Ovary (tissue), 9 donors: Measurements from ENCODE around the gene COL27A1. TPM values are rescaled to one million over a fixed set of nuclear protein-coding genes. Genes with fewer than 3 reads are reported as not detected.

Source experiments
- DNase-seq, 5 donors: peaks; one replicate each; pipeline ENCODE4 v3.0.0-alpha.2; 2019 to 2020
- H3K27ac ChIP-seq, 2 donors: fragments of 200-600 bp; one replicate each; pipeline versions ENCODE4 v1.5.1 to v1.8.0; 2019 to 2022
- H3K27me3 ChIP-seq: fragments of 200-600 bp; one replicate; pipeline ENCODE4 v1.8.0; 2022
- H3K36me3 ChIP-seq: fragments of 200-600 bp; sonication (generic); one replicate; pipeline ENCODE4 v1.5.1; 2019
- H3K4me1 ChIP-seq: one replicate; pipeline ENCODE4 v1.8.1; 2013; ENCODE audit warnings: mild to moderate bottlenecking, moderate library complexity; ENCODE audit not compliant: insufficient read depth
- H3K4me3 ChIP-seq: fragments of 200-600 bp; sonication (generic); one replicate; pipeline ENCODE4 v1.5.1; 2017
- H3K9me3 ChIP-seq, 2 donors: fragments of 200-600 bp in 1 of 2; sonication (generic) in 1 of 2; one replicate each; pipeline versions ENCODE4 v1.5.1 to v1.8.1; 2013 to 2019; ENCODE audit warnings: mild to moderate bottlenecking in 1 of 2, moderate library complexity in 1 of 2
- EP300 ChIP-seq: sonication (generic); formaldehyde crosslinking; IDR thresholded peaks from one replicate; pipeline ENCODE4 v1.6.1; 2017; ENCODE audit warnings: antibody characterized with exemption
- POLR2A ChIP-seq: fragments of 450-650 bp; IDR thresholded peaks from one replicate; pipeline ENCODE4 v1.6.1; 2017; ENCODE audit warnings: antibody characterized with exemption, mild to moderate bottlenecking, moderate library complexity
- WGBS, 3 donors: extraction: QIAGEN DNeasy Blood & Tissue Kit in 1 of 3; methylation state at CpG; one replicate each; pipeline versions ENCODE4 v1.1.5 to v1.1.7; 2013 to 2017; 5-methylcytosine and 5-hydroxymethylcytosine counted together
- intact Hi-C, 4 donors: fragments of 100-400 bp; cut with DNase I; formaldehyde crosslinking; loops; one replicate each; pipeline versions ENCODE4 v1.11.0 to v1.15.1; 2022 to 2023
- polyA plus RNA-seq, 2 donors: library from polyadenylated mRNA; stranded (reverse); fragments of 200-250 nt in 1 of 2; fragments of 350-450 nt in 1 of 2; fragmentation: Illumina TruSeq in 1 of 2; extraction: RNeasy Lipid Tissue Mini Kit (QIAGEN cat#74804) in 1 of 2; gene quantifications; one replicate each; pipeline ENCODE4 v1.2.3, GENCODE V29; 2013 to 2014
- total RNA-seq, 7 donors: library from RNA; depleted of rRNA in 2 of 7; stranded (reverse); fragments of >200 nt in 2 of 7; fragmentation: NEBNext Ultra II Directional in 3 of 7; extraction: Animal tissue kit (Norgen Biotek cat#: 25700) in 3 of 7; gene quantifications; one replicate each; pipeline versions ENCODE4 v1.1.0 to v1.2.4, GENCODE V29; 2016 to 2023
- TF ChIP-seq, protein P1 (sequence below), 3 donors: fragments of 450-650 bp in 2 of 3; fragments of 200-600 bp in 1 of 3; IDR thresholded peaks; one replicate each; pipeline versions ENCODE4 v1.5.1 to v1.8.0; 2016 to 2022; ENCODE audit warnings: antibody characterized with exemption in 3 of 3, mild to moderate bottlenecking in 1 of 3
- donor health status: DM: no; HTN: no; CAD: no; lungs with moderate emphysema.
- donor health status: DM: no; HTN: no; CAD: no.
- donor health status: Bipolar disorder and iron deficiency.
- donor health status: DM: yes; HTN: yes; CAD: no.
- donor health status: DM: no; HTN: no; CAD: no.
- donor health status: DM: yes; HTN: yes; CAD: no.

The COL27A1 gene
- total and polyA plus RNA-seq, 9 donors: 5.2 to 91.2 (median 16.8) TPM

DNA sequence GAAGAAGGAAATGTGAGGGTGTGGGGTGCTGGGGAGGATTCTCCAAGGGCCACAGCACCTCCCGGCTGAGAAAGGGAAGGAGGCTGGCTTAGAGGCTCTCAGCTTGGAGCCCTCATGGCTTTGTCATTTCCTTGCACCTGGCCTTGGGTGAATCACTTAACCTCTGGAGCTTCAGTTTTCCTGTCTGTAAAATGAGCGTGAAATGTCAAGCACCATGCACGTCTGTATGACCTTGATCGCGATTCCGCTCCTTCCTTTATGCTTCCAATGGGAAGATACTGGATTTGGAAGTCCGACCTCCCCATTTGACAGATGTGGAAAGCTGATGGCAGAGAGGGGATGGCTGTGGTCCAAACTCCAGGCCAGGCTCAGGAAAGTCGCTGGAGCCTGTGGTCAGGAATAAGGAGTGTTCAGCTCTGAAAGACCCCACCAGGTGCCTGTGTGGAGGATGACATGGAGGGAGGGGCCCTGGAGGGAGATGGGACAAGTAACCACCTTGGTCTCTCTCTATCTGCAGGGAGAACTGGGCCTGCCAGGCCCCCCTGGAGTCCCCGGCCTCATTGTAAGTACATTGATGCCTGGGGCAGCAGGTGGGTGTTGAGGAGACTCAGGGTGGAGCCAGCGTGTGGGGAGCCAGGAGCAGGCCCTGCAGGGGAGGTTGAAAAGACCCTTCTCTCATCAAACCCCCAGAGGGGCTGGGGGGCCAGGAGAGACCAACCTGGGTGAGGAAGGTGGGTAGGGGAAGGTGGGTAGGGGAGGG is 66.5 kb downstream of the COL27A1 start:
- TF ChIP-seq EP300 (no peak), POLR2A (no peak)
- TF ChIP-seq, protein P1, sequence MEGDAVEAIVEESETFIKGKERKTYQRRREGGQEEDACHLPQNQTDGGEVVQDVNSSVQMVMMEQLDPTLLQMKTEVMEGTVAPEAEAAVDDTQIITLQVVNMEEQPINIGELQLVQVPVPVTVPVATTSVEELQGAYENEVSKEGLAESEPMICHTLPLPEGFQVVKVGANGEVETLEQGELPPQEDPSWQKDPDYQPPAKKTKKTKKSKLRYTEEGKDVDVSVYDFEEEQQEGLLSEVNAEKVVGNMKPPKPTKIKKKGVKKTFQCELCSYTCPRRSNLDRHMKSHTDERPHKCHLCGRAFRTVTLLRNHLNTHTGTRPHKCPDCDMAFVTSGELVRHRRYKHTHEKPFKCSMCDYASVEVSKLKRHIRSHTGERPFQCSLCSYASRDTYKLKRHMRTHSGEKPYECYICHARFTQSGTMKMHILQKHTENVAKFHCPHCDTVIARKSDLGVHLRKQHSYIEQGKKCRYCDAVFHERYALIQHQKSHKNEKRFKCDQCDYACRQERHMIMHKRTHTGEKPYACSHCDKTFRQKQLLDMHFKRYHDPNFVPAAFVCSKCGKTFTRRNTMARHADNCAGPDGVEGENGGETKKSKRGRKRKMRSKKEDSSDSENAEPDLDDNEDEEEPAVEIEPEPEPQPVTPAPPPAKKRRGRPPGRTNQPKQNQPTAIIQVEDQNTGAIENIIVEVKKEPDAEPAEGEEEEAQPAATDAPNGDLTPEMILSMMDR (IDR thresholded peaks at IDR 0.05): no peak

DNA sequence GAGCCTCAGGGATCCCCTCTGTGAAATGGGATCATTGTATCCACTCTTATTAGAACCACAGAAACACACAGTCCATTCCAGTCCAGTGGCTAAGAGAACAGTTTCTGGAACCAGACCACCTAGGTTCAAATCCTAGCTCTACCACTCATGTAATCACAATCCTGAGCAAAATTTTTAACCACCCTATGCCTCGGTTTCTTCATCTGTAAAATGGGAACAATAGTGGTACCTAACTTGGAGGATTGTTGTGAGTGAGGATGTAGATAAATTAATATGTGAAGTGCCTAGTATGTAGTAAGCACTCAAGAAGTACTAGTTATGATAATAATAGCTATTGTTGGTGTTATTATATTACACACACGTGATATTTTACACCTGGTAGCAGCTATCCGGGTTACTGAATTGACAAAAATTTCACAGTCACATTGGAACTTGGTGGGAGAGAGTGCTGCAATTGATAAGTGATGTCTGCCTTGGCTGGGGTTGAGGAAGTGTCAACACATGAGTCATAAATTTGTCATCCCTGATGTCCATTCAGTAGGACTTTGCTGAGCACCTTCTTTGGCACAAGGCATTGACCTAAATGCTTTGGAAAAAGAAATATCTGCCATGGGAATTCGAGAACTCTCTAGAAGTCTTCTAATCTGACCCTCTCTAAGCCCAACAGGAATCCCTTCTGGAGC is 68.4 kb downstream of the COL27A1 start:
- 70 to 73% (median 71%) methylated on average over 4 of the region's 4 CpGs for WGBS, 3 donors
- H3K4me1 ChIP-seq: peaks cover 10% of the 10 kb centered on the region
- H3K9me3 ChIP-seq: no peaks in the 10 kb centered on the region
- H3K27ac ChIP-seq: no peak overlapping the region
- no peak for DNase-seq
- TF ChIP-seq, protein P1 (IDR thresholded peaks at IDR 0.05): no peak
- no peak for TF ChIP-seq EP300
- TF ChIP-seq POLR2A: no peak
- H3K27me3 ChIP-seq: no peaks in the 10 kb centered on the region
- no peak overlapping the region for H3K4me3 ChIP-seq
- H3K36me3 ChIP-seq: no peaks in the 10 kb centered on the region
- intact Hi-C loops: no loop called here

More for the DNA sequence above, 66.5 kb downstream of the COL27A1 start:
- DNase-seq: no peak
- H3K9me3 ChIP-seq: no peaks in the 10 kb centered on the region
- H3K4me1 ChIP-seq: peaks cover 10% of the 10 kb centered on the region
- 80 to 90% (median 88%) methylated on average over 10 of the region's 10 CpGs for WGBS, 3 donors
- no peak overlapping the region for H3K27ac ChIP-seq
- H3K27me3 ChIP-seq: no peaks in the 10 kb centered on the region
- H3K4me3 ChIP-seq: no peak overlapping the region
- intact Hi-C loops: no loop called here
- H3K36me3 ChIP-seq: no peaks in the 10 kb centered on the region

DNA sequence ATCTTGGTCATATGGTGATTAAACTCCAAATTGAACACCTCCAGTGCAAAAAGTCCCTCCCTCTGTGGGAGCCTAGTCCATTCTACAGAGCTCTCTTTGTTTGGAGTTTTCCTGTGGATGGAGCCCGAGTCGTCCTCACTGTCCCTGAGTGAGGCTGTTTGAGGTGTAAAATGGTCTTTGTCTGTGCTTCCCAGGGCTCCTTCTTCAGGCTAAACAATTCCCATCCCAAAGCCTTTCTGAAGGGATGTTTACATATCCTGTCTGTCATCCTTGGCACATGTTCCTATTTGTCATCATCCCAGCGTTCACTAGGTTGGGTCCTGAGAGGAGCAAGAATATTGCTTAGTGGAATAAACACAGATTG is 68.9 kb downstream of the COL27A1 start:
- intact Hi-C loops: no loop called here
- H3K4me1 ChIP-seq: peaks cover 6% of the 10 kb centered on the region
- DNase-seq: no peak
- no peak overlapping the region for H3K4me3 ChIP-seq
- H3K27me3 ChIP-seq: no peaks in the 10 kb centered on the region
- H3K27ac ChIP-seq: no peak overlapping the region
- WGBS, 3 donors: 41 to 55% (median 53%) methylated on average over 3 of the region's 3 CpGs
- no peaks in the 10 kb centered on the region for H3K9me3 ChIP-seq
- H3K36me3 ChIP-seq: no peaks in the 10 kb centered on the region
- TF ChIP-seq, protein P1 (IDR thresholded peaks at IDR 0.05): no peak
- TF ChIP-seq EP300 (no peak), POLR2A (no peak)

DNA sequence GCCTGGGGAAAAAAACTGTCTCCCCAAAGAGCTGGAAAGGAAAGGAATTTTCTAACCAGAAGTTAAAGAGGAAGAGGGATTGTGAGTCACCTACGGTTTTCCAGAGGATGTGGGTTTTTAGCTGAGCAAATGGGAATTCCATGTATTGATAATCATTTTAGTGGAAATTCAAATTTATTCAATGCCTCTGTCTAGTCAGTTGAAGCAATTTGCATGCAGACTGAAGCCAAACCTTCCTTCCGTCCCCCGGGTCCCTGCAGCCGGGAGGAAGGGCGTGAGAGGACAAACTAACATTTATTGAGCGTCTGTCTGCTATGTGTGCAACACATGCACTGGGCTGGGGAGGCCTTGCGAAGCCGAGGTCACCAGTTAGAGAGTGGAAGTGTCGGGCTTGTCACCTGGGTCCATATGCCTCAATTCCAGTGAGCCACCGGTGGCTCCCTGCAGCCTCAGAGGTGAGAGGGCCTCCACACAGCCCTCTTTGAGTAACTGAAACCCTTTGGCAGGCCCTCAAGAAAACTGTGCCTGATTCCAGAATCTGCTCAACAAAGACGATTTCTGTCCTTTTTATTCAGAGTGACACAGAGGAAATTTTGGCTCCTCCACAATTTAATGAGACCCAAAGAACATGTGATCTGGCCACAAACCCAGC is 70.3 kb downstream of the COL27A1 start:
- H3K27ac ChIP-seq: no peak overlapping the region
- no peak for TF ChIP-seq EP300
- no peak for TF ChIP-seq POLR2A
- TF ChIP-seq, protein P1 (IDR thresholded peaks at IDR 0.05): no peak
- DNase-seq: no peak
- no peaks in the 10 kb centered on the region for H3K36me3 ChIP-seq
- H3K27me3 ChIP-seq: no peaks in the 10 kb centered on the region
- no peak overlapping the region for H3K4me3 ChIP-seq
- H3K9me3 ChIP-seq: no peaks in the 10 kb centered on the region
- 79 to 86% (median 82%) methylated on average over 11 of the region's 11 CpGs for WGBS, 3 donors
- intact Hi-C loops: no loop called here
- H3K4me1 ChIP-seq: no peaks in the 10 kb centered on the region
